CD8-positive, alpha-beta memory T cell (primary cell): ENCODE results near the gene MARK3. TPM values are rescaled to one million over a fixed set of nuclear protein-coding genes. Genes with fewer than 3 reads are reported as not detected.

Experiments
- CTCF ChIA-PET: fragments of 350-600 bp; sonication (Branson Sonifier 250); formaldehyde crosslinking; loops from one replicate; lab custom pipeline; 2021; ENCODE audit warnings: antibody characterized with exemption; lab: Charles Lee
- POLR2A ChIA-PET: fragments of 350-600 bp; sonication (Branson Sonifier 250); formaldehyde crosslinking; loops from one replicate; lab custom pipeline; 2021; ENCODE audit warnings: antibody characterized with exemption; lab: Charles Lee
- DNase-seq, 5 donors: peaks; one replicate each; pipeline versions ENCODE4 v3.0.0 to v3.0.0-alpha.2; 2020 to 2022; ENCODE audit warnings: mixed read lengths in 1 of 5
- H3K27ac ChIP-seq: one replicate; pipeline ENCODE4 v1.7.0; 2013; ENCODE audit warnings: low read depth, mild to moderate bottlenecking, low read length, moderate library complexity
- H3K27me3 ChIP-seq: 2 replicates; pipeline ENCODE4 v1.7.0; 2013; ENCODE audit warnings: low read length, mild to moderate bottlenecking; ENCODE audit not compliant: insufficient read depth, poor library complexity, severe bottlenecking
- H3K36me3 ChIP-seq: 2 replicates; pipeline ENCODE4 v1.7.0; 2013; ENCODE audit warnings: mild to moderate bottlenecking, low read length, moderate library complexity; ENCODE audit not compliant: insufficient read depth
- H3K4me1 ChIP-seq: 2 replicates; pipeline ENCODE4 v1.7.0; 2013; ENCODE audit warnings: mild to moderate bottlenecking, low read length, moderate library complexity; ENCODE audit not compliant: insufficient read depth
- H3K4me3 ChIP-seq: 2 replicates; pipeline ENCODE4 v1.7.0; 2013; ENCODE audit warnings: mild to moderate bottlenecking, low read length
- H3K9me3 ChIP-seq: 2 replicates; pipeline ENCODE4 v1.7.0; 2013; ENCODE audit warnings: mild to moderate bottlenecking, low read length
- H3K27ac Mint-ChIP-seq, 8 donors: one replicate each; pipeline ENCODE4 v1.8.0; 2020 to 2021; ENCODE audit warnings: mixed read lengths in 8 of 8, mild to moderate bottlenecking in 6 of 8, inconsistent platforms in 3 of 8, moderate library complexity in 3 of 8
- H3K27me3 Mint-ChIP-seq, 2 donors: one replicate each; pipeline ENCODE4 v1.8.0; 2020 to 2021; ENCODE audit warnings: mixed read lengths in 2 of 2, mild to moderate bottlenecking in 1 of 2, moderate library complexity in 1 of 2
- H3K36me3 Mint-ChIP-seq, 3 donors: one replicate each; pipeline ENCODE4 v1.8.0; 2020 to 2021; ENCODE audit warnings: mixed read lengths in 3 of 3, inconsistent platforms in 1 of 3, mild to moderate bottlenecking in 1 of 3
- H3K4me1 Mint-ChIP-seq, 3 donors: one replicate each; pipeline ENCODE4 v1.8.0; 2020 to 2021; ENCODE audit warnings: mixed read lengths in 3 of 3, inconsistent platforms in 1 of 3, mild to moderate bottlenecking in 1 of 3
- H3K4me3 Mint-ChIP-seq, 7 donors: one replicate each; pipeline ENCODE4 v1.8.0; 2020 to 2021; ENCODE audit warnings: mixed read lengths in 7 of 7, mild to moderate bottlenecking in 6 of 7, moderate library complexity in 4 of 7, inconsistent platforms in 2 of 7
- H3K9me3 Mint-ChIP-seq, 5 donors: one replicate each; pipeline ENCODE4 v1.8.0; 2020 to 2022; ENCODE audit warnings: mixed read lengths in 5 of 5, mild to moderate bottlenecking in 3 of 5, moderate library complexity in 2 of 5, inconsistent platforms in 1 of 5
- polyA plus RNA-seq: library from polyadenylated mRNA; unstranded; fragments of 300-500 nt; fragmentation: Illumina TruSeq; gene quantifications from one replicate; pipeline ENCODE4 v1.2.3, GENCODE V29; 2021
- total RNA-seq, 2 experiments: library from RNA; stranded (reverse); gene quantifications; one replicate each; pipeline ENCODE4 v1.2.3, GENCODE V29; 2021

MARK3 gene
- 10 to 100 TPM; 91.9 to 92.7 TPM for total RNA-seq
- 45.7 TPM for polyA plus RNA-seq

- no peaks in the 10 kb centered on the region for H3K9me3 ChIP-seq
- peak; percentile 94 to 97 (median 96) for DNase-seq
- H3K9me3 Mint-ChIP-seq = no peaks in the 10 kb centered on the region
- H3K4me1 Mint-ChIP-seq = peaks cover 29 to 47% (median 40%) of the 10 kb centered on the region in 3 donors
- H3K27me3 ChIP-seq = no peaks in the 10 kb centered on the region
- no peaks in the 10 kb centered on the region for H3K36me3 ChIP-seq
- POLR2A ChIA-PET = interaction anchor here (1.0 to 2.1 kb wide), 3 partner anchors 14 to 177 kb away, joined by 3 to 25 read pairs (median 4); partner anchors contain the start of genes BAG5 and EIF5
- peak within 1 kb of the TSS; percentile 87 for H3K27ac ChIP-seq
- peak within 1 kb of the TSS; percentile 88 for H3K4me3 ChIP-seq
- H3K27ac Mint-ChIP-seq = peak within 1 kb of the TSS; percentile 93 to 99 (median 96)
- H3K27me3 Mint-ChIP-seq = peaks cover 1 to 4% of the 10 kb centered on the region in 2 donors
- CTCF ChIA-PET = interaction anchor here (1.4 to 1.9 kb wide), 2 partner anchors 8 to 12 kb away, joined by 4 to 9 read pairs; no protein-coding TSS in a partner anchor
- H3K4me1 ChIP-seq = peaks cover 36% of the 10 kb centered on the region
- H3K36me3 Mint-ChIP-seq = peaks cover 0 to 14% (median 0%) of the 10 kb centered on the region in 3 donors
- peak within 1 kb of the TSS; percentile 95 to 99 (median 98) for H3K4me3 Mint-ChIP-seq
These were observed at the start of gene MARK3 for GRCh38 chr14:103385152-103385928. MARK3 (plus strand) TSS chr14:103385415; CDS start chr14:103386030, 615 bp downstream.

GRCh38 chr14:103336191-103336590 lies 49.0 kb upstream of the MARK3 start:
- no peak overlapping the region for H3K27ac ChIP-seq

GRCh38 chr14:103337794-103338193 lies 47.4 kb upstream of the MARK3 start:
- ChIA-PET POLR2A (no interaction called here), CTCF (no interaction called here)
- peaks cover 0 to 3% (median 0%) of the 10 kb centered on the region in 5 donors for H3K9me3 Mint-ChIP-seq
- no peak for DNase-seq
- peaks cover 40 to 76% (median 57%) of the 10 kb centered on the region in 3 donors for H3K4me1 Mint-ChIP-seq
- H3K27ac Mint-ChIP-seq = peak overlapping the region; percentile 12 to 99 (median 73)
- no peaks in the 10 kb centered on the region for H3K27me3 ChIP-seq
- H3K4me3 Mint-ChIP-seq = peak overlapping the region in 4 of 7 donors; percentile 24 to 98 (median 44)
- peaks cover 0 to 4% of the 10 kb centered on the region in 2 donors for H3K27me3 Mint-ChIP-seq
- H3K36me3 Mint-ChIP-seq = peaks cover 22 to 84% (median 36%) of the 10 kb centered on the region in 3 donors
- H3K9me3 ChIP-seq = no peaks in the 10 kb centered on the region
- H3K4me1 ChIP-seq = peaks cover 41% of the 10 kb centered on the region
- H3K4me3 ChIP-seq = no peak overlapping the region
- H3K27ac ChIP-seq = no peak overlapping the region
- H3K36me3 ChIP-seq = peaks cover 75% of the 10 kb centered on the region

More at GRCh38 chr14:103336191-103336590, 49.0 kb upstream of the MARK3 start:
- Histone ChIP-seq H3K4me1 (peaks cover 45% of the 10 kb centered on the region), H3K4me3 (peak overlapping the region; percentile 83), H3K9me3 (no peaks in the 10 kb centered on the region), H3K36me3 (peaks cover 59% of the 10 kb centered on the region), H3K27me3 (no peaks in the 10 kb centered on the region)
- no peak for DNase-seq
- peak overlapping the region; percentile 58 to 99 (median 93) for H3K27ac Mint-ChIP-seq
- H3K4me1 Mint-ChIP-seq = peaks cover 35 to 71% (median 47%) of the 10 kb centered on the region in 3 donors
- POLR2A ChIA-PET = interaction anchor here (2.6 kb wide), 1 partner anchor 8 kb away, joined by 21 read pairs; no protein-coding TSS in a partner anchor
- H3K4me3 Mint-ChIP-seq = peak overlapping the region; percentile 92 to 98 (median 95)
- CTCF ChIA-PET = interaction anchor here (0.8 to 1.5 kb wide), 4 partner anchors 12 to 58 kb away, joined by 3 to 4 read pairs (median 3); no protein-coding TSS in a partner anchor
- H3K27me3 Mint-ChIP-seq = peaks cover 0 to 4% of the 10 kb centered on the region in 2 donors
- H3K36me3 Mint-ChIP-seq = peaks cover 22 to 68% (median 29%) of the 10 kb centered on the region in 3 donors
- peaks cover 0 to 3% (median 0%) of the 10 kb centered on the region in 5 donors for H3K9me3 Mint-ChIP-seq

GRCh38 chr14:103339561-103339960 lies 45.7 kb upstream of the MARK3 start:
- H3K36me3 ChIP-seq = peaks cover 87% of the 10 kb centered on the region
- peaks cover 35% of the 10 kb centered on the region for H3K4me1 ChIP-seq
- H3K27me3 ChIP-seq = no peaks in the 10 kb centered on the region
- H3K27ac ChIP-seq = no peak overlapping the region
- no peaks in the 10 kb centered on the region for H3K9me3 Mint-ChIP-seq
- H3K36me3 Mint-ChIP-seq = peaks cover 22 to 96% (median 40%) of the 10 kb centered on the region in 3 donors
- H3K4me1 Mint-ChIP-seq = peaks cover 38 to 70% (median 57%) of the 10 kb centered on the region in 3 donors
- H3K9me3 ChIP-seq = no peaks in the 10 kb centered on the region
- no peak for DNase-seq
- H3K27me3 Mint-ChIP-seq = peaks cover 0 to 2% of the 10 kb centered on the region in 2 donors
- POLR2A ChIA-PET = no interaction called here
- H3K4me3 ChIP-seq = no peak overlapping the region
- CTCF ChIA-PET = interaction anchor here (0.9 kb wide), 1 partner anchor 51 kb away, joined by 3 read pairs; no protein-coding TSS in a partner anchor
- H3K4me3 Mint-ChIP-seq = no peak overlapping the region
- H3K27ac Mint-ChIP-seq = peak overlapping the region in 4 of 8 donors; percentile 22 to 98 (median 57)

- Histone ChIP-seq H3K36me3 (peaks cover 83% of the 10 kb centered on the region), H3K9me3 (no peaks in the 10 kb centered on the region), H3K4me1 (peaks cover 30% of the 10 kb centered on the region), H3K27me3 (no peaks in the 10 kb centered on the region), H3K4me3 (no peak overlapping the region), H3K27ac (no peak overlapping the region)
- H3K4me1 Mint-ChIP-seq = peaks cover 34 to 65% (median 54%) of the 10 kb centered on the region in 3 donors
- H3K27me3 Mint-ChIP-seq = peaks cover 0 to 2% of the 10 kb centered on the region in 2 donors
- peak overlapping the region in 1 of 7 donors; percentile 67 for H3K4me3 Mint-ChIP-seq
- H3K9me3 Mint-ChIP-seq = no peaks in the 10 kb centered on the region
- no peak for DNase-seq
- peak overlapping the region in 5 of 8 donors; percentile 24 to 98 (median 66) for H3K27ac Mint-ChIP-seq
- CTCF ChIA-PET = interaction anchor here (0.9 to 1.3 kb wide), 2 partner anchors 50 to 51 kb away, joined by 3 read pairs; no protein-coding TSS in a partner anchor
- POLR2A ChIA-PET = no interaction called here
- H3K36me3 Mint-ChIP-seq = peaks cover 22 to 96% (median 40%) of the 10 kb centered on the region in 3 donors
These were observed 44.6 kb upstream of the MARK3 start for GRCh38 chr14:103340480-103341212.

GRCh38 chr14:103341250-103342129 lies 43.7 kb upstream of the MARK3 start:
- H3K4me3 Mint-ChIP-seq = peak overlapping the region in 1 of 7 donors; percentile 46

More at GRCh38 chr14:103341250-103342129, 43.7 kb upstream of the MARK3 start:
- no peak for DNase-seq
- Histone ChIP-seq H3K27me3 (no peaks in the 10 kb centered on the region), H3K9me3 (no peaks in the 10 kb centered on the region), H3K36me3 (peaks cover 75% of the 10 kb centered on the region), H3K4me1 (peaks cover 22% of the 10 kb centered on the region), H3K27ac (no peak overlapping the region), H3K4me3 (no peak overlapping the region)
- ChIA-PET CTCF (interaction anchor here (1.3 kb wide), 1 partner anchor 50 kb away, joined by 3 read pairs; no protein-coding TSS in a partner anchor), POLR2A (interaction anchor here (0.7 kb wide), 1 partner anchor 323 kb away, joined by 4 read pairs; no protein-coding TSS in a partner anchor)
- Mint-ChIP-seq H3K9me3 (no peaks in the 10 kb centered on the region), H3K4me1 (peaks cover 27 to 57% (median 47%) of the 10 kb centered on the region in 3 donors), H3K27ac (peak overlapping the region in 2 of 8 donors; percentile 63 to 98), H3K27me3 (peaks cover 0 to 2% of the 10 kb centered on the region in 2 donors), H3K36me3 (peaks cover 22 to 88% (median 37%) of the 10 kb centered on the region in 3 donors)
